GM12801 (cell line): ENCODE measurements around the gene BMAL1.

Experiments used
- CTCF ChIP-seq: IDR thresholded peaks from one replicate; pipeline ENCODE4 v1.5.1; 2011; ENCODE audit warnings: control low read depth; ENCODE audit not compliant: insufficient read length; ENCODE audit errors: extremely low read depth

The BMAL1 gene

GRCh38 chr11:13376838-13377237 lies 99.2 kb downstream of the BMAL1 start:
- no peak for TF ChIP-seq CTCF

DNA sequence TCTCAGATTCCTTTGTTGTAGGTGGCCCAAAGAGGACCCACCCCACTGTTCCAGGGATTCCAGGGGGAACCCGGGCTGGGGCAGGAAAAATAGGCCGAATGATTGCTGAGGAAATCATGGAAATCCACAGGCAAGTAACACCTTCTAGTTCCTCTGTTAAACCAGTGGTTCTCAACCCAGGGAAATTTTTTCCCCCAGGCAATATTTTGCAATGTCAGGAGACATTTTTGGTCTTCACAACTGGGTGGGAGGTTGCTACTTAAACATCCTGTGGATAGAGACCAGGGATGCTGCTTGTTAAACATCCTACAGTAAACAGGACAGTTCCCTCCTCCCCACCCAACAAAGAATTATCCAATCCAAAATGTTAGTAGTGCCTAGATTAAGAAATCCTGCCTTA lies 100.7 kb downstream of the BMAL1 start:
- TF ChIP-seq CTCF: no peak

DNA sequence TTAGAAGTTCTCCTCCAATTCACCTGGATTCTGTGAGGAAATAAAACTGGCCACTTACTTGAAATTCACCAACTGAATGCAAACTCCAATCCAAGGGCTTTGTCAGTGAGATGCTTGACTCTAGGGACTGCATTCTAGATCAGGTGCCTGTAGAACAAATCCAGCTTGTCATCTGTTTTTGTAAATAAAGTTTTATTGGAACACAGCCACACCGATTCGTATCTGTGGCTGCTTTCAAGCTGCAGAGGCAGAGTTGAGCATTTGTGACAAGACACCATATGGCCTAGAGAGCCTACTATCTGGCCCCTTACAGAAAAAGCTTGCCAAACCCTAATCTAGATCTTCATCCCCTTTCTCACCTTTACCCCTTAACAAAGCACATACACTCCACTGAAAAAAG lies 103.1 kb downstream of the BMAL1 start:
- no peak for TF ChIP-seq CTCF

GRCh38 chr11:13382751-13383150 lies 105.2 kb downstream of the BMAL1 start:
- no peak for TF ChIP-seq CTCF

GRCh38 chr11:13384908-13385640 lies 107.5 kb downstream of the BMAL1 start:
- TF ChIP-seq CTCF: no peak

GRCh38 chr11:13386567-13386966 lies 109.0 kb downstream of the BMAL1 start:
- no peak for TF ChIP-seq CTCF

DNA sequence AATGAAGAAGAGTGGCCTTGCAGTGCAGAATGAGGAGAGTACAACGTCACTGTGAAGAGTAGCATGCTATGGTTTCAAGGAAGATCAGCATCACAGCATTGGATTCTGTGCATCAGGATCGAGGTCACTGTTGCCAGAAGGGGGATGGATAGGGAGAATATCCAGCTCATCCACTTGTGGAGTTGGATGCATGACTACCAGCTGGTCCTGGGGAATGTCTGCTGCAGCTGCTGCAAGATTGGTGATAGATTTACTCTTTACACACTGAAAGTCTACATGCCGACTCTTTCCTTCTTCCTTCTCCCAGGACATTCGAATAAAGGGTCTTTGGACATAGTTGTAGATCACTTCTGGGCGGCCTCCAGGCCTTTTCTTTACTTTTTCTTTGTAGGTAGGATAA lies 111.2 kb downstream of the BMAL1 start:
- no peak for TF ChIP-seq CTCF

GRCh38 chr11:13391217-13391616 lies 113.6 kb downstream of the BMAL1 start:
- no peak for TF ChIP-seq CTCF
